Measurements from ENCODE around the gene CAPN7.

The CAPN7 gene

GRCh38 chr3:15265655-15266509 is 59.8 kb downstream of the CAPN7 start:
- no peak for TF ChIP-seq CTCF (IDR thresholded peaks at IDR 0.05)

GRCh38 chr3:15266510-15267376 is 60.7 kb downstream of the CAPN7 start:
- no peak for TF ChIP-seq CTCF (IDR thresholded peaks at IDR 0.05)

- TF ChIP-seq CTCF (IDR thresholded peaks at IDR 0.05), result no peak
Observed at GRCh38 chr3:15267502-15267901, 61.5 kb downstream of the CAPN7 start.

GRCh38 chr3:15268033-15268631 is 62.1 kb downstream of the CAPN7 start:
- peak; percentile 92 for TF ChIP-seq CTCF (IDR thresholded peaks at IDR 0.05)

- TF ChIP-seq CTCF (IDR thresholded peaks at IDR 0.05), result no peak
Observed at GRCh38 chr3:15269091-15269989, 63.3 kb downstream of the CAPN7 start.

GRCh38 chr3:15271030-15271429 is 65.0 kb downstream of the CAPN7 start:
- TF ChIP-seq CTCF (IDR thresholded peaks at IDR 0.05), result no peak
